Ishikawa (cell line): ENCODE measurements around the gene ERC1.

ENCODE experiments used
- CEBPB ChIP-seq: IDR thresholded peaks from 2 replicates; pipeline ENCODE4 v1.6.1; 2012
- RAD21 ChIP-seq: IDR thresholded peaks from 2 replicates; pipeline ENCODE4 v1.6.1; 2012; ENCODE audit warnings: low read depth
- YY1 ChIP-seq: IDR thresholded peaks from 2 replicates; pipeline ENCODE4 v1.6.1; 2012; ENCODE audit warnings: low read depth
- TF ChIP-seq, protein P1 (sequence below): IDR thresholded peaks from 2 replicates; pipeline ENCODE4 v1.6.1; 2012; ENCODE audit warnings: low read depth, mild to moderate bottlenecking

ERC1 gene

GRCh38 chr12:1542599-1542998 is 551.6 kb downstream of the ERC1 start:
- TF ChIP-seq, protein P1, sequence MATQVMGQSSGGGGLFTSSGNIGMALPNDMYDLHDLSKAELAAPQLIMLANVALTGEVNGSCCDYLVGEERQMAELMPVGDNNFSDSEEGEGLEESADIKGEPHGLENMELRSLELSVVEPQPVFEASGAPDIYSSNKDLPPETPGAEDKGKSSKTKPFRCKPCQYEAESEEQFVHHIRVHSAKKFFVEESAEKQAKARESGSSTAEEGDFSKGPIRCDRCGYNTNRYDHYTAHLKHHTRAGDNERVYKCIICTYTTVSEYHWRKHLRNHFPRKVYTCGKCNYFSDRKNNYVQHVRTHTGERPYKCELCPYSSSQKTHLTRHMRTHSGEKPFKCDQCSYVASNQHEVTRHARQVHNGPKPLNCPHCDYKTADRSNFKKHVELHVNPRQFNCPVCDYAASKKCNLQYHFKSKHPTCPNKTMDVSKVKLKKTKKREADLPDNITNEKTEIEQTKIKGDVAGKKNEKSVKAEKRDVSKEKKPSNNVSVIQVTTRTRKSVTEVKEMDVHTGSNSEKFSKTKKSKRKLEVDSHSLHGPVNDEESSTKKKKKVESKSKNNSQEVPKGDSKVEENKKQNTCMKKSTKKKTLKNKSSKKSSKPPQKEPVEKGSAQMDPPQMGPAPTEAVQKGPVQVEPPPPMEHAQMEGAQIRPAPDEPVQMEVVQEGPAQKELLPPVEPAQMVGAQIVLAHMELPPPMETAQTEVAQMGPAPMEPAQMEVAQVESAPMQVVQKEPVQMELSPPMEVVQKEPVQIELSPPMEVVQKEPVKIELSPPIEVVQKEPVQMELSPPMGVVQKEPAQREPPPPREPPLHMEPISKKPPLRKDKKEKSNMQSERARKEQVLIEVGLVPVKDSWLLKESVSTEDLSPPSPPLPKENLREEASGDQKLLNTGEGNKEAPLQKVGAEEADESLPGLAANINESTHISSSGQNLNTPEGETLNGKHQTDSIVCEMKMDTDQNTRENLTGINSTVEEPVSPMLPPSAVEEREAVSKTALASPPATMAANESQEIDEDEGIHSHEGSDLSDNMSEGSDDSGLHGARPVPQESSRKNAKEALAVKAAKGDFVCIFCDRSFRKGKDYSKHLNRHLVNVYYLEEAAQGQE, result no peak
- TF ChIP-seq YY1, result no peak

DNA sequence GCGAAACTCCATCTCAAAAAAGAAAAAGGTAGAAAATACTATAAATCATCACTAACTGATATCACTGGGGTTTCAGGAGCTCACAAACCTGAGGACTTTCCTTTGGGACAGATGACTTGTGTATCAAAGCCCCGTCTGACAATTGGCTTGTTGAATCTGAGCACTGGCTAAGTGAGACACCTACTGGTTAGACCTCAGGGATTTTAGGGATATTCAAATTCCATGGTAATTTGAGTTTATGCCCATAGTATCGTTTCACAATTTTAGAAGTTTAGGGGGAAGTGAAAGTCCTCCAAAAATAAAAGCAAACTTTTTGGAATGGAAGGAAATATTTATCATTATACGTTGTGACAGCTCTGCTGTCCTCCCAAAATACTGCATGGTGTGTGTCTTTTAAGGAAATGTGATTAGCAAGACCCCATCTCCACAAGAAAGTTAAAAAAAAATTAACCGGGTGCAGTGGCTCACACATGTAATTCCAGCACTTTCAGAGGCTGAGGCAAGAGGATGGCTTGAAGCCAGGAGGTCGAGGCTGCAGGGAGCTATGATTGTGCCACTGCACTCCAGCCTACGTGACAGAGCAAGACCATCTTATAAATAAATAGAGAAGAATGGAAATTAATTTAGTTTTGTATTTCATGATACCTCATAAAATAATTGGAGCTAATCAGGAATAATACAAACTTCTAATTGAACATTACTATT is 554.1 kb downstream of the ERC1 start:
- TF ChIP-seq RAD21 (peak; percentile 61), CEBPB (no peak)
